Stimulated activated CD8-positive, alpha-beta memory T cell treated with anti-CD3 and anti-CD28 coated beads, Interleukin-2, amount 100 ng/mL, for 1 hour (primary cell): ENCODE data around the gene PMS2.
"Not testable (repeated sequence)": the region's sequence is repeated elsewhere in the genome, so short reads cannot be mapped to it uniquely, and the experiment has no call there.

ENCODE experiments used
- DNase-seq, 2 donors: peaks; one replicate each; pipeline ENCODE4 v3.0.0-alpha.2; 2020; ENCODE audit warnings: low read depth in 2 of 2

Gene PMS2

DNA sequence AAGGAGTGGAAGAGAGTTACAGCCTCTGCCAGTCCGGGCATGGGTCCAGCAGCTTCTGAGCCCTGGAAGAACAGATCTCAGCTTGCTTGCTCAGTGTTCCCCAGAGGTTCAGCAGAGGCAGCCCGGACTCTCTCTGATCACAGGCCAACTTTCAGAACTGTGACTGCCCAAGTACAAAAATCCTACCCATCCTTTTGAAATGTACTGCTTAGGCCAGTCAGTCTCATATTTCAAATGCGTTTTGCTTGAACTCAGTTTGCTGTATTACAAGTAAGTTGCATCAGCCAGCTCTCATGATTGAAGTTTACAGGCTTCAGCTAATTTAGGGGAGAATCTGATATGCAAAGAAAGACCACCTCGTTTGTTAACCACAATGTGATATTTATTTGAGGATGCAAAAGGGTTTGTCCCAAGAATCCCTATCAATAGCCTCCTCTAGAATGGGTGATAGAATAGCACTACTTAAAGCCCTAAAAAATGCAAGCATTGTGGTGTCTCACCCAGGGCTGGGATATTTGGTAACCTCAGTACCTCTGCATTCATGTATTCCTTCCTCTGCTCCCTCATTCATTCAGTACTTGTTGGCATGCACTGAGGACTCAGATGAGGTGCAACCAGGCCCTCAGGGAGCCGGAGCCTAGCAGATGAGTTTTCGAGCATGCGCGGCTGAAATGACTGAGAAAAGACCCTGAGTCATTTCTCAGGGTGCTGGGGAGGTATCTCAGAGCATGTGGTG lies 7.2 kb upstream of the PMS2 start:
- no peak for DNase-seq

GRCh38 chr7:6012355-6013104 lies 3.7 kb upstream of the PMS2 start:
- no peak for DNase-seq

DNA sequence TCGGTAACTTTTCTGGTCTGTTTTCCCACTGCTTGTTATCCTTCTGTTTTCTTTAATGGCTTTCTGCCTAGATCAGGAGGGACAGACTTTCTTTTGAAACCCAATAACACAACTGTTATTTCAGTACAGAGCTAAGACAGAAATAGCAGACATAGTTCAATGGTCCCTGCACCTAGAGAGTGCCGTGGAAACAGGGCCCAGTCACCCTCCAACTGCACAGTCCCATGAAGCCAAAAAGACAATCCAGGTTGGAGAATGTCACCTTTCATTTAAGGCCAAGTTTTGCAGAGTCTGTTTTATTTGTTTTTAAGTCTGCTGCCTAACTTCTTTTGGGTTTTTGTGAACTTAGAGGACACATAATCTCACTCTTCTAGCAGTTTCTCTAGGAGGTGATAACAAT lies 2.7 kb upstream of the PMS2 start:
- no peak for DNase-seq

DNA sequence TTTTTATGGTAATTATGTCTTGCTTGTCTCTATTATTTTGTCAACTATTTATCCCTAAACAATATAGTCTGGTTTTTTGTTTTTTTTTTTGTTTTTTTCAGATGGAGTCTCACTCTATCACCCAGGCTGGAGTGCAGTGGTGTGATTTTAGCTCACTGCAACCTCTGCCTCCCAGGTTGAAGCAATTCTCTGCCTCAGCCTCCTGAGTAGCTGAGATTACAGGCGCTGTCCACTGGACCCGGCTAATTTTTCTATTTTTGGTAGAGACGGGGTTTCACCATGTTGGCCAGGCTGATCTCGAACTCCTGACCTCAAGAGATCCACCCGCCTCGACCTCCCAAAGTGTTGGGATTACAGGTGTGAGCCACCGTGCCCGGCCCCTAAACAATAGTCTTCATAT lies 1.5 kb upstream of the PMS2 start:
- DNase-seq = not testable (repeated sequence)

DNA sequence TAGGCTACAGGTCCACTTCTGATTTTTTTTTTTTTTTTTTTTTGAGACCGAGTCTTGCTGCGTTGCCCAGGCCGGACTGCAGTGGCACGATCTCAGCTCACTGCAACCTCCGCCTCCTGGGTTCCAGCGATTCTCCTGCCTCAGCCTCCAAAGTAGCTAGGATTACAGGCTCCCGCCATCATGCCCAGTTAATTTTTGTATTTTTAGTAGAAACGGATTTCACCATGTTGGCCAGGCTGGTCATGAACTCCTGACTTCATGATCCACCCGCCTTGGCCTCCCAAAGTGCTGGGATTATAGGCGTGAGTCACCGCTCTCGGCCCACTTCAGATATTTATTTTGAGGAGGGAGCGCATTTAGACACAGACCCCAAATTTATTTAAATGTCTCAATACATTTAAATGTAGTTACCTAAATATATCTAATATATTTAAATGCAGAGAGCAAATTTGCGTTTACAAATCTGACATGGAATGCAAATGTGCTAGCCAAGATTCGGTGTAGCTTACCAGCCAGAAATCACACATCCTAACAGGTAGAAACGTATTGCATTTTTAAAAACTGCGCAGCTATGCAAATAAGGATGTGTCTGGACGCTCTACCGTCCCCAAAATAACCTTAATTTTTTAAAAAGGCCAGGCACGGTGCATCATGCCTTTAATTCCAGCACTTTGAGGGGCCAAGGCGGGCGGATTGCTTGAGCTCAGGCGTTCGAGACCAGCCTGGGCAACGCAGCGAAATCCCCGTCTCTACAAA lies 836 bp downstream of the PMS2 start:
- not testable (repeated sequence) for DNase-seq

DNA sequence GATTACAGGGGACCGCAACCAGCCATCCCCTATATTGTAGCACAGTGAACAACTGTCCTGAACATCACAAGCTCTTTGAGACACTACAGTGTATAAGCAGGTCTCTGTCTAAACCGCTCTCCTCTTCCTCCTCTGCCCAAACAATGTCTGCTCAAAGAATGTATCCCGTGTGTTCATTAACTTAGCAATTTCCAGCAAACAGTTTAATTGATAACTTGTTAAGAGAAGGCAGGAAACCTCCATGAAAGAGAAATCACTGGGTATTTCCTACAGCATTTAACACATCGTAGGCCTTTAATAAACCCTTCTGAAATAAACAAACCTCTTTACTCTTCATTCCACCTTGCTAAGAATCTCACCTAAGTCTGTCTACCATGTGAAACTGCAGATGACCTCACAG lies 1.5 kb downstream of the PMS2 start:
- no peak for DNase-seq

GRCh38 chr7:5997210-5997808 lies 11.5 kb downstream of the PMS2 start:
- peak; percentile 7 to 23 for DNase-seq

GRCh38 chr7:5987061-5987460 lies 21.8 kb downstream of the PMS2 start:
- not testable (repeated sequence) for DNase-seq

DNA sequence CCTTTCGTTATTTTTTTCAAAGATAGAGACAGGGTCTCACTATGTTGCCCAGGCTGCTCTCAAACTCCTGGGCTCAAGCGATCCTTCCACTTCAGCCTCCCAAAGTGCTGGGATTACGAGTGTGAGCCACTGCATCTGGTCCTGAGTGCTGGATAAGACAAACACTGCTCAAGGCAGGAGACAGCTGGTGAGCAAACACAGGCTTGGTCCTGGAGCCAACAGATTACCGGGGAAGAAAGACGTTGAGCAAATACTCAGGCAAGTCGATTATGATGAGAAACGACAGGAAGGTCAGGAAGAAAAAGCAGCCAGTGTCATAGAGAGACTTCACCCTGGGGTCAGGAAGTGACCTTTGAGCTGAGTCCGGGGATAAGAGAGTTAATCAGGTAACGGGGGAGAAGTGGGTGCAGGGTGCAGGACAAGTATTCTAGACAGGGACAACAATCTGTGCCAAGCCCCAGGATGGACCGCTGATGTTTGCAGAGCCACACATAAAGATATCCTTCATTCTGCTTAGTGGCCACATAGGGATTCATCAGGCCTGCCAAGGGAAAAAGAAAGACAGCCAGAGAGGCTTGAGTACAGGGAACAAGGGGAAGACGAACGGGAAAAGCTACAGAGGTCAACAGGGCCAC lies 29.1 kb downstream of the PMS2 start:
- not testable (repeated sequence) for DNase-seq

GRCh38 chr7:5973580-5973979 lies 35.3 kb downstream of the PMS2 start:
- DNase-seq = not testable (repeated sequence)

DNA sequence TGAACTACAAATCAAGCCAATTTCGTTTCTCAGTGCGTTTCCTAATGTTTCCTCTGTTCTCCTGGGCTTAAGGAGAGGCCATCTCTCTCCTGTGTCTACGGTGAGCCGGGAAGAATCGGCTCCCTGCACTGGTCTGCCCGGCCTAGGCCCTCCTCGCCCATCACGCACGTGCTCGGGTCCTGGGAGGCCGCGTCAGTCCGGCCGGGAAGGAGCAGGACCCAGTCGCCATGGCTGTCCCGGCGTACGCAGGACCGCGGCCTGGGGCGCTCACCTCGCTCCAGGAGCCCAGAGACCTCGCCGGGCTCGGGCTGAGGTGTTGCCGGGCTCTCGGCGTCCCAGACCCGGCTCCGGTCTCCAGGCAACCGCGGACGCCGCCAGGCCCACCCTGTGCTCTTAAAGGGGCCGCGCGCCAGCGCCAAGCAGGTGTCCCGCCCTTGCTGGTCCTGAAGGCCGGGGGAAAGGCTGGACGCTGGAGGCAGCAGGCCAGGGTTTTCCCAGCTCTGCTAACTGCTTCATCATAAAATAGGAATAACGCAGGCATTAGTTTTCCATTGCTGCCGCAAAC lies 38.4 kb downstream of the PMS2 start, which contains the start of gene RSPH10B:
TSS of gene RSPH10B (minus strand) at position 343 of the 565 bp plus-strand sequence. CDS start 3,573 bp downstream, outside the sequence.
- not testable (repeated sequence) for DNase-seq

- not testable (repeated sequence) for DNase-seq
These were observed 45.0 kb downstream of the PMS2 start for GRCh38 chr7:5963810-5964209.

DNA sequence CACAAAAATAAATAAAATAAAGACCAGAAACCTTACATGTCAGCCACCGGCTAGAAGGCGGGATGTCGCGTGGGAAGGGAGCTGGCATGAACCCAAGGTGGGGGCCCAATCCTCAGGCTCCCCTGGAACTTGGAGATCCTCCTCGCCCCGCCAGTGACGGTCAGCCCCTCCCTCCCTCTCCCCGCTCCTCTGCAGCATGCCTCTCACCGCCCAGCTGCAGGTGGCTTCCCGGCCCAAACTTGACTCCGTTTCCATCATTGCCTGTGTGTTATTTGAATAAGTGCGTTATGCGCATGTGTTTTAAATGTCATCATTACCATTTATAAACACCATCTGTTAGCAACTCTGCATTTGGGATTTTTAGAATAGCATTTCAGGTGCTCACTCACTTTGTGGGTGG lies 45.6 kb downstream of the PMS2 start:
- not testable (repeated sequence) for DNase-seq

DNA sequence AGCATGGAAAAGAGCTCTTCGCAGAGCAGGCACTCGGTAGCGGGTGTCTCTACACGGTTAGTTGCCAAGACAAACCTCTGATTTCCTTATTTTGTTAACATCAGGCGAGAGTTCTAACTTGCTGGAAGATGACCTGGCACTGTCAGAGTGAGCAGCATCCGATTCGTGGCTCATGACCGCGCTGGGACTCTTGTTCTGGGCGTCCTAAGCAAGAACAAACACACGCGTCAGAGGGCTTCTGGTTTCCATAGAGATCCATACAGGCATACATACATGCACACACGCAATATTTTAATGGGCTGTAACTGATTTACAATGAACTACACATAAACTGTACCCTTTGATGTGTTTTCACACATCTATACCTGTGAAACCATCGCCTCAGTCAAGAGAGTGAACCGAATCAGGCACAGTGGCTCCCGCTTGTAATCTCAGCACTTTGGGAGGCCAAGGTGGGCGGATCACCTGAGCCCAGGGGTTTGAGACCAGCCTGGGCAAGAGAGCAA lies 73.9 kb downstream of the PMS2 start:
- DNase-seq = not testable (repeated sequence)

GRCh38 chr7:5931905-5932644 lies 76.8 kb downstream of the PMS2 start:
- not testable (repeated sequence) for DNase-seq

DNA sequence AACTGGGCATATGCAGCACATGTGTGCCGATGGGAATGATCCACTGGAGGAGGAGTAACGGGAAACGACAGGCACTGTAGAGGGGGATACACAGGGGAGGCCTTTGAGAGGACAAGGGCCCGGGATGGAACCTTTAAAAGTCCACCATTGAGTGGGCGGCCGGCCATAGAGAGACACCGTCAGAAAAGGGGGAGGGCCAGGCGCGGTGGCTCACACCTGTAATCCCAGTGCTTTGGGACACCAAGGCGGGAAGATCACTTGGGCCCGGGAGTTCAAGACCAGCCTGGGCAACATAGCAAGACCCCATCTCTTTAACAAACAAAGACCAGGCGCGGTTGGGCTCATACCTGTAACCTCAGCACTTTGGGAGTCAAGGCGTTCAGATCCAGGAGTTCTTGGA lies 77.6 kb downstream of the PMS2 start:
- DNase-seq = not testable (repeated sequence)

DNA sequence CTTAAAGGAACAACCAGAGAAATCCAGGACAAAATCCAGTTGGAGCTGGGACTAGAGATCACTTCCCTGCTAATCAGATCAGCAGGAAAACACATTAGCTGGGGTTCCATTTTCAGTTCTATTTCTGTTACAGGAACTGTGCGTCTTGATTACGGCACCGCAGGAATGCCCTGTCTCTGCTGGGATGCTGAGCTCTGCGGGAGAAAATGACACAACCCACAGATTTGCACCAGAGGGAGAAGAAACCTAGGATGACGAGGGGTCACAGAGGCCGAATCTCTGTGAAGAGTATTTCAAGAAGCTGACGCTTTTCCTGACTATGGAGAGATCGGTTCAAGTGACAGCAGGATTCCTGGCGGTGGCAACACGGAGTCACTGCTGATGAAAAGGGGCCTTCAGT lies 78.6 kb downstream of the PMS2 start:
- not testable (repeated sequence) for DNase-seq

DNA sequence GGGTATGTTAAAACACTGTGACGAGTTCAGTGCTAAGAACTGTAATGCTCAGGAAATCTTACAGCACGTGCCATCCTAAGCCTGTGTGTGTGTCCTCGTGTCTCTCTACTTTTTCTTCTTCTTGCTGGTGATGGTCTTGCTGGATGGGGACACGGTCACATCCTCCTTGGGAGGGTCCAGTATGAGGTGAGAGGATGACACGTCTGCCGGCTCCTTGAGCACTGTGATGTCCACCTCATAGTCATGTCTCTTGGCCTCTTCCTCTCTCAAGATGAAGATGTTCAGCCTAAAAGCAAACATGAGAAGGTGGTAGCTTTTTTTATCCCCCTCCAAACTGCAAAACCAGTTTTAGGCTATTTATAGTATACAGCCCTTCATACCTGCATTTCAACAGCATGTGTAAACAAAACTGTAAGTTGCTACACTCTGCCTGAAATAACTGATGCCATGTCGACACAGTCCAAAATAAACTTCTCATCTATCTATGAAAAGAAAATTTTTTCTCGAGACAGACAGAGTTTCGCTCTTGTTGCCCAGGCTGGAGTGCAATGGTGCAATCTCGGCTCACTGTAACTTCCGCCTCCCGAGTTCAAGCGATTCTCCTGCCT lies 82.5 kb downstream of the PMS2 start:
- not testable (repeated sequence) for DNase-seq

DNA sequence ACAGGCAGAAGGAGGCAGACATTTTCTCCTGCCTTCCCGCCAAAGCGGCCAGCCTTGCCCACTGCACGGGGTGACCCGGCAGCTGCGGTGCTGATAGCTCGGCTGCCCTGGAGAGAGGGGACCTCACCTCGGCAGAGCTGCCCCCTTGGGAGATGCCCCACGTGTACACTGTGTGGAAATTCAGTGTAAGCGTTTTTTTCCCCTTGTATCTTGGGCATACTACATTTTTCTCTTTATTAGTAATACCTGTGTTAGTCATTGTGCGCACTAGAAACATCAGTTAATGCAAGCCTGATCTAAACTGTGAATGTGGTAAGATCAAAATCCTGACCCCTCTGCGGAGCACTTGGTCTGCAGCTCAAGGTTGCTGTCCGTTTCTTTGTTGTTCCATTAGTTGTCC lies 84.2 kb downstream of the PMS2 start:
- not testable (repeated sequence) for DNase-seq

DNA sequence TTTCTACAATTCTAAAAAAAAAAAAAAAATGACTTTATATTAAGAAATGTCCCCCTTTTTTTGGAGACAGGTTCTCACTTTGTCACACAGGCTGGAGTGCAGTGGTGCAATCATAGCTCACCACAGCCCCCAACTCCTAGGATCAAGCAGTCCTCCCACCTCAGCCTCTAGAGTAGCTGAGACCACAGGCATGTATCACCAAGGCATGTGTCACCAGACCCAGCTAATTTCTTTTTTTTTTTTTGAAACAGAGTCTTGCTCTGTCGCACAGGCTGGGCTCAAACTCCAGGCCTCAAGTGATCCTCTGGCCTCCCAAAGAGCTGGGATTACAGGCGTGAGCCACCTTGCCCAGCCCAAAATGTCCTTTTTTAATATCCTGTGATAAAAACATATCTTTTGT lies 84.7 kb downstream of the PMS2 start:
- not testable (repeated sequence) for DNase-seq
